Measurements from ENCODE around the gene TRAF7. TPM values are rescaled to one million over a fixed set of nuclear protein-coding genes. Genes with fewer than 3 reads are reported as not detected.

Gene TRAF7
- total RNA-seq, 1 experiment from 2014 or later: 39.5 TPM

GRCh38 chr16:2147981-2148671, 7.5 kb upstream of the TRAF7 start, which contains the start of gene RAB26:
Gene RAB26 (plus strand): TSS chr16:2148625. CDS start chr16:2148784, 159 bp downstream.
- peaks cover 30% of the 10 kb centered on the region for H3K4me1 ChIP-seq (replicated peaks)
- no peak for DNase-seq (ENCODE audit: low read depth in 1 of 2, low spot score in 2 of 2)
- peaks cover 38% of the 10 kb centered on the region for H3K36me3 ChIP-seq
- H3K9me3 ChIP-seq (replicated peaks): no peaks in the 10 kb centered on the region
- peak within 1 kb of the TSS; percentile 27 for H3K4me3 ChIP-seq
- H3K27ac ChIP-seq: no peak within 1 kb of the TSS
- H3K27me3 ChIP-seq (replicated peaks): no peaks in the 10 kb centered on the region

- Histone ChIP-seq H3K4me3 (peak overlapping the region; percentile 27), H3K9me3 (replicated peaks) (no peaks in the 10 kb centered on the region), H3K27ac (no peak overlapping the region), H3K36me3 (peaks cover 47% of the 10 kb centered on the region), H3K27me3 (replicated peaks) (no peaks in the 10 kb centered on the region), H3K4me1 (replicated peaks) (peaks cover 38% of the 10 kb centered on the region)
- DNase-seq (ENCODE audit: low read depth in 1 of 2, low spot score in 2 of 2): no peak
Observed at GRCh38 chr16:2148714-2149629, 6.6 kb upstream of the TRAF7 start.

GRCh38 chr16:2149630-2150417, 5.8 kb upstream of the TRAF7 start:
- no peaks in the 10 kb centered on the region for H3K27me3 ChIP-seq (replicated peaks)
- DNase-seq (ENCODE audit: low read depth in 1 of 2, low spot score in 2 of 2): no peak
- peaks cover 55% of the 10 kb centered on the region for H3K36me3 ChIP-seq
- H3K4me1 ChIP-seq (replicated peaks): peaks cover 42% of the 10 kb centered on the region
- no peak overlapping the region for H3K27ac ChIP-seq
- H3K9me3 ChIP-seq (replicated peaks): no peaks in the 10 kb centered on the region
- no peak overlapping the region for H3K4me3 ChIP-seq

DNA sequence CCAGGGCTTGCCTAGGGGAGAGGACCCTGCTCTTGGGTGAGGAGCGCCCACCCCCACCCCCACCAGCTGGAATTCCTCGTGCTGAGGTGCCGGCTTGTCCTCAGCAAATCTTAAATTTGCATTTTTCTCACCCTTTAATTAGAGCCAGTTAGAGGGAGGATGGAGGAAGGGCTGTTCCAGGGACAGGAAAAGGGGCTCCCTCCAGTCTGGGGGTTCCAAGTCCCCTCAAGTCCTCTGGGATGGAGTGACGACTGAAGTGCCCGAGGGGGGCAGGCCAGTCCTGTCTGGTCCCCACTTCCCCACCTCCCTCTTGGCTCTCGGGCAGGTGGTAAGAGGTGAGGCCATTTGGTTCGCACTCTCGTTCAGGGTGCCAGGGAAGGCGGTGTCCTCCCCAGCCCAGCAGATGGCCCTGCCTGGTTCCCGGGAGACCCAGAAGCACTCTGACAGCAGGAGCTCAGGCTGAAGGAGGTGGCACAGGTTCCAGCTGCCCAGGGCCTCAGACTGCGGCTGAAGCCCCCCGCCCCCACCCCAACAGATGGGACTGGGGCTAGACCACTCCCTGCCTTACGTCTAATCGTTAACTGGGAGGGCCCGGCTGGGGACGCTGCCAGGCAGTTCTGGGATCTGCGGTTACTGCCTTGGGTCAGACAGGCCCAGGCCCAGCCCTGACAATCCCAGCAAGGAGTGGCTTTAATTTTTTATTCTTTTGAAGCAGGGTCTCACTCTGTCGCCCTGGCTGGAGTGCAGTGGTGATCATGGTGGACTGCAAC, 5.0 kb upstream of the TRAF7 start:
- Histone ChIP-seq H3K4me3 (no peak overlapping the region), H3K27me3 (replicated peaks) (no peaks in the 10 kb centered on the region), H3K9me3 (replicated peaks) (no peaks in the 10 kb centered on the region), H3K27ac (no peak overlapping the region), H3K4me1 (replicated peaks) (peaks cover 42% of the 10 kb centered on the region), H3K36me3 (peaks cover 58% of the 10 kb centered on the region)
- DNase-seq (ENCODE audit: low read depth in 1 of 2, low spot score in 2 of 2): no peak

DNA sequence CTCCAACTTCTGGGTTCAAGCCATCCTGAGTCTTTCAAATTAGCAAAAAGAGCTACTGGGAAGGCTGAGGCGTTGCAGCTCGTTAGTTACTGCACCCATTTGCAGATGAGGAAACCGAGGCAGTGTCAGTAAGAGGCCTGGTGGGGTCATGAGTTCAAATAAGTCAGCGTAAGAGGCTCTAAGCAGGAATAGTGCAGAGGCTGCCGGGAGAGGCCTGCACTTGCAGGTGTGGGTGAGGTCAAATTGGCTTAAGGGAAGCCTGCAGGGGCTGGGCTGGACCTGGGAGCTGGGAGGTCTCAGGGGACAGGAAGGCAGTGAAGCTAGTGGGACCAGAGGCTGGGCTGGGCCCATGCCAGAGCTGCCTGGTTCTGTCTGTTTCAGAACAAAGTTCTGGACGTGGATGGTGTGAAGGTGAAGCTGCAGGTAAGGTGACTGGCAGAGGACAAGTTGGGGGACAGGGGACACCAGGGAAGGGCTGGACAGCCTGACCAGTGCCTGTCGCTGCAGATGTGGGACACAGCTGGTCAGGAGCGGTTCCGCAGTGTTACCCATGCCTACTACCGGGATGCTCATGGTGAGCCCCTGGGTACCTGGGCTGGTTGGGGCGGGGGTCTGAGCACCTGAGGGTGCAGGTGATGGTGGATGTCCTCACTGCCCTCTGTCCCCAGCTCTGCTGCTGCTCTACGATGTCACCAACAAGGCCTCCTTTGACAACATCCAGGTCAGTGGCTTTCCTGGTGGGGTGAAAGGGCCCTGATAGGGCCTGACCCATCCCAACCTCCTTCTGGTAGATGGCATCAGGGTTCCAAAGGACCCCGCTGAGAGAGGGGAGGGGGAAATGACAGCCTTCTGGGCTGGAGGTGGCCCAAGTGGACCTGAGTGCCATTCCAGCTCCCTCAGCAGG, 4.1 kb upstream of the TRAF7 start:
- no peaks in the 10 kb centered on the region for H3K9me3 ChIP-seq (replicated peaks)
- no peak for DNase-seq (ENCODE audit: low read depth in 1 of 2, low spot score in 2 of 2)
- peaks cover 42% of the 10 kb centered on the region for H3K4me1 ChIP-seq (replicated peaks)

DNA sequence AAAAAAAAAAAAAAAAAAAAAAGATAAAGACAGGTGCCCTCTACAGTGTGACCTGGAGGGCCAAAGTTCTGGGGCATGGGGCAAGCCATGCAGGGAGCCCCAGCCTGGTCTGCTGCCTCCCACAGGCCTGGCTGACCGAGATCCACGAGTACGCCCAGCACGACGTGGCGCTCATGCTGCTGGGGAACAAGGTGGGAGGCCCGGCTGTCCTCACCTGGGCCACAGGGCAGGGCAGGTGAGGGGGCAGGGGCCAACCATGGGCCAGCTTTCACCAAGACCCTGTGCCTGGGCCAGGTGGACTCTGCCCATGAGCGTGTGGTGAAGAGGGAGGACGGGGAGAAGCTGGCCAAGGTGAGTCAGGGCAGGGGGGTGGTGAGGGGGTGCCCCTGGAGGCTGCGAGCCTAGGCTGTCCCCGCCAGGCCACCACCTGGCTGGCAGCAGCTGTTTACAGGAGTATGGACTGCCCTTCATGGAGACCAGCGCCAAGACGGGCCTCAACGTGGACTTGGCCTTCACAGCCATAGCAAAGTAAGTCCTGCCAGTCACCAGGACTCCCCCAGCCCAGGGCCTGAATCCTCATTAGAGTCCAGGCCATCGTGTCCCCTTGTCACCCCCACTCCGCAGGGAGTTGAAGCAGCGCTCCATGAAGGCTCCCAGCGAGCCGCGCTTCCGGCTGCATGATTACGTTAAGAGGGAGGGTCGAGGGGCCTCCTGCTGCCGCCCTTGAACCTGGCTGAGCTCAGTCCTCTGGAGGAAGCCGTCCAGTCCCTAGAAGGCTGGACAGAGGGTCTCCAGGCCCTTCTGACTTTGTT, 2.7 kb upstream of the TRAF7 start:
- peaks cover 60% of the 10 kb centered on the region for H3K36me3 ChIP-seq
- no peaks in the 10 kb centered on the region for H3K27me3 ChIP-seq (replicated peaks)
- no peaks in the 10 kb centered on the region for H3K9me3 ChIP-seq (replicated peaks)
- H3K4me1 ChIP-seq (replicated peaks): peaks cover 48% of the 10 kb centered on the region
- H3K4me3 ChIP-seq: peak overlapping the region; percentile 64
- no peak for DNase-seq (ENCODE audit: low read depth in 1 of 2, low spot score in 2 of 2)
- no peak overlapping the region for H3K27ac ChIP-seq

More for the DNA sequence above, 4.1 kb upstream of the TRAF7 start:
- H3K36me3 ChIP-seq: peaks cover 58% of the 10 kb centered on the region
- no peak overlapping the region for H3K4me3 ChIP-seq
- H3K27ac ChIP-seq: no peak overlapping the region
- no peaks in the 10 kb centered on the region for H3K27me3 ChIP-seq (replicated peaks)

GRCh38 chr16:2154533-2155090, 970 bp upstream of the TRAF7 start:
- H3K27me3 ChIP-seq (replicated peaks): no peaks in the 10 kb centered on the region
- peak overlapping the region; percentile 64 for H3K4me3 ChIP-seq
- peaks cover 41% of the 10 kb centered on the region for H3K4me1 ChIP-seq (replicated peaks)
- peak overlapping the region; percentile 43 for H3K27ac ChIP-seq
- H3K9me3 ChIP-seq (replicated peaks): no peaks in the 10 kb centered on the region
- H3K36me3 ChIP-seq: peaks cover 59% of the 10 kb centered on the region
- DNase-seq (ENCODE audit: low read depth in 1 of 2, low spot score in 2 of 2): peak in 1 of 2 experiments; percentile 27

DNA sequence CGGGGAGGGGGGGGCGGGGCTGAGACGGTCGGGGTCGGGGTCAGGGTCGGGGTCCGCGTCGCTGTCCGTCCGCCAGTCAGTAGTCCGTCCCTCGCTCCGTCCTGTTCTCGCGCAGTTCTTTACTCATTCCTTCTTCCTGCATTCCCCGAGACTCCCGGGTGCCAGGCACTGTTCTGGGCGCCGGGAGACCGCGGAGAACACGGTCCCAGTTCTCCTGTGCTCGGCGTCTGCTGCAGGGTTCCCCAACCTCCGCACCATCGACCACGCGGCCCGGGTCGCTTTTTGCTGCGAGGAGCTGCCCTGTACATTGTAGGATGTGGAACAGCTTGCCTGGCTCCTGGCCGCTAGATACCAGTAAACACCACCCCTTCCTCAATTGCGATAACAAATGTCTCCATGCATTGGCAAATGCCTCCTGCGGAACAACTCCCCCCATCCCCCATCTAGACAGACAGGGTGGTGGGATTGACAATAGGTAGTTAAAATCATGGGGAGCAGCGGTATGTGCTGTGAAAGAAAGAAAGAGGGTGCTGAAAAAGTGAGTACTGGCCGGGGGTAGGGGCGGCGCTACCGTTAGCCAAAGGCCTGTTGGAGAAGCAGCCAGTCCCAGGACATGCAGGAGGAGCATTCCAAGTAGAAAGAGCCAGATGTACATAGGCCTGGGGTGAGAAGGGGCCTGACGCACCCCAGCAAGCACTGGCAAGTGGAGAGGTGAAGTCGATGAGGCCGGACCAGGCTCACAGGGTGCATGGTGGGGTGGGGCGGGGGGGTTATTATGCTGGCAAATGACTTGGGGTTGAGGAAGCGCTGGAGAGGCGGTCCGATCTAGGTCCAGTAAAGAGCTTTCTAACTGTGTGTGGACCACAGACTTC, 631 bp downstream of the TRAF7 start:
- Histone ChIP-seq H3K4me1 (replicated peaks) (peaks cover 34% of the 10 kb centered on the region), H3K27ac (no peak overlapping the region), H3K36me3 (peaks cover 46% of the 10 kb centered on the region), H3K27me3 (replicated peaks) (no peaks in the 10 kb centered on the region), H3K9me3 (replicated peaks) (no peaks in the 10 kb centered on the region), H3K4me3 (peak overlapping the region; percentile 64)
- DNase-seq (ENCODE audit: low read depth in 1 of 2, low spot score in 2 of 2): peak in 1 of 2 experiments; percentile 38

DNA sequence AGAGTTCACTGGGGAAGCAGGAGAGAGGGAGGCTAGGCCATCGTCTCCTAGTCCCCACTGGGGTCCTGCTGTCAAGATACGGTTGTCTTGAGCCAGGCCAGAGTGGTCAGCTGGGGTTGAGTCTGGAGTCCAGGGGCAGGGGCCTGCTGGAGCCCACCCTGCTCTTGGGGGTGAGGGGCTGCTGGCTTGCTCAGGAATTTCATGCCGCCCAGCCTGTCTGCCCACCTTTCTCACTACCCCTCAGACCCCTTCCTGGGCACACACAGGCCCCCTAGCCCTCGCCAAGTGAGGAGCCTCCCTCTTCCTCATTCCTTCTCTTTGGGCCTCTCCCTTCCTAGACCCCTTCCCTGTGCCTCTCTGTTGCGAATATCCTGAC, 1.3 kb downstream of the TRAF7 start:
- Histone ChIP-seq H3K9me3 (replicated peaks) (no peaks in the 10 kb centered on the region), H3K4me1 (replicated peaks) (peaks cover 28% of the 10 kb centered on the region), H3K27me3 (replicated peaks) (no peaks in the 10 kb centered on the region), H3K27ac (no peak overlapping the region), H3K4me3 (peak overlapping the region; percentile 64), H3K36me3 (peaks cover 40% of the 10 kb centered on the region)
- DNase-seq (ENCODE audit: low read depth in 1 of 2, low spot score in 2 of 2): no peak

GRCh38 chr16:2157480-2158261, 2.1 kb downstream of the TRAF7 start:
- no peak for DNase-seq (ENCODE audit: low read depth in 1 of 2, low spot score in 2 of 2)

More at GRCh38 chr16:2157480-2158261, 2.1 kb downstream of the TRAF7 start:
- Histone ChIP-seq H3K36me3 (peaks cover 32% of the 10 kb centered on the region), H3K27me3 (replicated peaks) (no peaks in the 10 kb centered on the region), H3K4me3 (no peak overlapping the region), H3K4me1 (replicated peaks) (peaks cover 23% of the 10 kb centered on the region), H3K27ac (no peak overlapping the region), H3K9me3 (replicated peaks) (no peaks in the 10 kb centered on the region)

Data from SJSA1 (cell line).